Osteoblast (primary cell): Measurements from ENCODE around the gene CROCC2. TPM values are rescaled to one million over a fixed set of nuclear protein-coding genes. Genes with fewer than 3 reads are reported as not detected.

Experiments used
- DNase-seq: peaks from one replicate; pipeline ENCODE4 v3.0.0; 2011; ENCODE audit warnings: low spot score, mixed read lengths; ENCODE audit not compliant: insufficient read length; ENCODE audit errors: missing footprints
- H2AFZ ChIP-seq: 2 replicates; pipeline ENCODE4 v1.6.0; 2011; ENCODE audit warnings: mild to moderate bottlenecking, low read length
- H3K27ac ChIP-seq: 2 replicates; pipeline ENCODE4 v1.5.1; 2011; ENCODE audit warnings: mild to moderate bottlenecking, low read depth, low read length, moderate library complexity
- H3K27me3 ChIP-seq: 2 replicates; pipeline ENCODE4 v1.6.0; 2012; ENCODE audit warnings: mild to moderate bottlenecking, control low read depth, inconsistent platforms, low read length, moderate library complexity; ENCODE audit not compliant: insufficient read depth
- H3K36me3 ChIP-seq: 2 replicates; pipeline ENCODE4 v1.5.1; 2011; ENCODE audit warnings: mild to moderate bottlenecking, low read length, control low read depth, moderate library complexity; ENCODE audit not compliant: insufficient read depth
- H3K4me1 ChIP-seq: 2 replicates; pipeline ENCODE4 v1.5.1; 2011; ENCODE audit warnings: mild to moderate bottlenecking, low read length, control low read depth, moderate library complexity; ENCODE audit not compliant: insufficient read depth
- H3K4me2 ChIP-seq: 2 replicates; pipeline ENCODE4 v1.6.0; 2011; ENCODE audit warnings: mild to moderate bottlenecking, low read length; ENCODE audit not compliant: insufficient read depth
- H3K4me3 ChIP-seq: fragments of 200-600 bp; sonication (generic); 3 replicates; pipeline ENCODE4 v1.5.1; 2012; ENCODE audit warnings: mild to moderate bottlenecking, low read length, inconsistent platforms; ENCODE audit not compliant: insufficient read depth
- H3K79me2 ChIP-seq: 2 replicates; pipeline ENCODE4 v1.6.0; 2012; ENCODE audit warnings: mild to moderate bottlenecking, low read length, control low read depth, inconsistent platforms; ENCODE audit not compliant: insufficient read depth
- H3K9me3 ChIP-seq: 2 replicates; pipeline ENCODE4 v1.5.1; 2011; ENCODE audit warnings: low read depth, low read length, control low read depth
- H4K20me1 ChIP-seq: 2 replicates; pipeline ENCODE4 v1.6.0; 2012; ENCODE audit warnings: mild to moderate bottlenecking, low read length, control low read depth; ENCODE audit not compliant: insufficient read depth
- CTCF ChIP-seq: IDR thresholded peaks from 2 replicates; pipeline ENCODE4 v1.5.1; 2011; ENCODE audit warnings: mild to moderate bottlenecking, low read depth, low read length, moderate library complexity; ENCODE audit errors: extremely low read depth
- total RNA-seq: library from RNA; depleted of rRNA; stranded (reverse); fragments of >200 nt; gene quantifications from 2 replicates; pipeline ENCODE4 v1.2.3, GENCODE V29; 2012

The CROCC2 gene
- total RNA-seq, 1 donor, result under 0.01 TPM

DNA sequence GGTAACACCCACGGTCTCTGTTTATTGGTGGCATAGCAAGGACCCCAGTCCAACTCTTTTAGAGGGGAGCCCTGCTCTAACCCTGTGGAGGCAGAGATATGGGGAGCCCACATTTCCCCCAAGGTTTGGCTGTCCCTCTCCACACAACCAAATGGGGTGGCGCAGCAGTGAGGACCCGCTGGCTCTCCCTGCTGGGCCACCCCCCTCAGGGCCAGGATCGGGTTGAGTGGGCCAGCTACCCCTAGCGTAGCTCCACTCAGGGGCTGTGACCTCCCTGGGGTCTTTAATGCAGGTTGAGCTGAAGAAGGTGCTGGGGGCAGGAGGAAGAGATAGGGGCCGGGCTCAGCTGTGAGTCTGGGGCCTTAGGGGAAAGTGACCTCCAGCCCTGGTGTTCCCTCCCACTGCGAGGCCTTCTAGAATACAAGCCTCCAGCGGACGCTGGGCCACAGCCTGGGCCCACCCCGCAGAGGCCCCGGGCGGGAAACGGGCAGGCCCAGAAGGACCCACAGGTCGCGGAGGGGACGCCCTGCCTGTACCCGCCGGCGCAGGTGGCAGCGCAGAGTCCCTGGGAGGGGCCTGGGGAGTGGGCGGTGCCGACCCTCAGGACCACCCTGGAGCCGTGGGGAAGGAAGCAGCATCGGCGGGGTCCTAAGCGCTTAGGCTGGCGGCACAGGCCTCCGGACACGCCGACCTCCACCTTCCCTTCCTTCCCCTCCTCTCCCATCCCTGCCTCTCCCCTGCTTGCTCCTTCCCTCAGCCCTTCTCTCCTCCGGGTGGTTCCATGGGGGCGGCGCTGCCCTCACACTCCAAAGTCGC lies 9.6 kb downstream of the CROCC2 start:
- H3K4me2 ChIP-seq, result no peak overlapping the region
- H2AFZ ChIP-seq, result no peak overlapping the region
- H4K20me1 ChIP-seq, result no peaks in the 10 kb centered on the region
- H3K79me2 ChIP-seq, result no peaks in the 10 kb centered on the region
- DNase-seq, result peak; percentile 84
- peaks cover 37% of the 10 kb centered on the region for H3K4me1 ChIP-seq
- no peaks in the 10 kb centered on the region for H3K27me3 ChIP-seq
- TF ChIP-seq CTCF, result no peak
- no peak overlapping the region for H3K27ac ChIP-seq
- H3K36me3 ChIP-seq, result no peaks in the 10 kb centered on the region
- H3K4me3 ChIP-seq, result no peak overlapping the region
- no peaks in the 10 kb centered on the region for H3K9me3 ChIP-seq

- Histone ChIP-seq H3K79me2 (no peaks in the 10 kb centered on the region), H3K4me3 (peak overlapping the region; percentile 19), H3K9me3 (no peaks in the 10 kb centered on the region), H3K4me2 (peak overlapping the region; percentile 23), H2AFZ (no peak overlapping the region), H4K20me1 (no peaks in the 10 kb centered on the region), H3K27me3 (no peaks in the 10 kb centered on the region), H3K4me1 (peaks cover 46% of the 10 kb centered on the region), H3K27ac (no peak overlapping the region), H3K36me3 (no peaks in the 10 kb centered on the region)
- peak; percentile 100 for DNase-seq
- TF ChIP-seq CTCF, result no peak
Observed at GRCh38 chr2:240916571-240917008, 10.5 kb downstream of the CROCC2 start.

DNA sequence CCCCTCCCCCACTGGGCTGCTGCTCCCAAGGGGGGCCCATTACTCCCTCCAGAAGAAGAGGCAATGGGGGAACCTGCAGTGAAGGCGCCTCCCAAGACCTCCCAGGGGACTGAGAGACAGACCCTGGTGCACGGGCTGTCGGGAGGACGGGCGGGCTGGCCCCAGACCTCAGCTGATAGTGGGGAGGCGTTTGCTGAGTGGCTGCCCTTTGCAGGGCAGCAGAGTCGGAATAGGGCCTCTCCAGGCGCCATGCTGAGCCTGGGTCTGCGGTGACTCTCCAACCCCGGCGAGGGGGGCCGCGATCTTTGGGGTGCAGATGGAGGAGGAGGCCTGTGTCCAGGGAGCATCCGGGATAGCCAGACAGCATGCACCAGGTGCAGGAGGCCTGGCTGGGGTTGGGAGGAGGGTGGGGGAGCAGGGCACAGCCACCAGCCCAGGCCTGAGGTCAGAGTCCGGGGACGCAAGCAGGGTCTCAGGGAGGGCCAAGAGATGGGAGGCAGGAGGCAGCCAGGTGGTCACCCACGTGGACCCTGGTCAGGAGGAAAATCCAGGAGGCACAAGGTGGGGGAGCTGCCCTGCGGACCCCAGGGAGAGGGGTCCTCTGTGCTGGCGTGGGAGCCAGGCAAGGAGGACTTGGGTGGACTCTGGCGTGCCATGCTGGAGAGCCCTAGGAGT lies 11.0 kb downstream of the CROCC2 start:
- peak; percentile 88 for DNase-seq
- H3K4me1 ChIP-seq, result peaks cover 47% of the 10 kb centered on the region
- H3K4me2 ChIP-seq, result peak overlapping the region; percentile 23
- H3K4me3 ChIP-seq, result peak overlapping the region; percentile 19
- H3K79me2 ChIP-seq, result no peaks in the 10 kb centered on the region
- no peaks in the 10 kb centered on the region for H3K36me3 ChIP-seq
- H3K9me3 ChIP-seq, result no peaks in the 10 kb centered on the region
- H2AFZ ChIP-seq, result no peak overlapping the region
- no peaks in the 10 kb centered on the region for H3K27me3 ChIP-seq
- H3K27ac ChIP-seq, result no peak overlapping the region
- no peaks in the 10 kb centered on the region for H4K20me1 ChIP-seq
- no peak for TF ChIP-seq CTCF

GRCh38 chr2:240917684-240918257 lies 11.6 kb downstream of the CROCC2 start:
- Histone ChIP-seq H3K4me3 (no peak overlapping the region), H2AFZ (no peak overlapping the region), H3K9me3 (no peaks in the 10 kb centered on the region), H3K4me1 (peaks cover 44% of the 10 kb centered on the region), H3K27me3 (no peaks in the 10 kb centered on the region), H3K79me2 (no peaks in the 10 kb centered on the region), H3K36me3 (no peaks in the 10 kb centered on the region), H4K20me1 (no peaks in the 10 kb centered on the region), H3K27ac (no peak overlapping the region), H3K4me2 (no peak overlapping the region)
- TF ChIP-seq CTCF, result no peak
- peak; percentile 90 for DNase-seq
